ENCODE results near the gene MCRIP1.

MCRIP1 gene

DNA sequence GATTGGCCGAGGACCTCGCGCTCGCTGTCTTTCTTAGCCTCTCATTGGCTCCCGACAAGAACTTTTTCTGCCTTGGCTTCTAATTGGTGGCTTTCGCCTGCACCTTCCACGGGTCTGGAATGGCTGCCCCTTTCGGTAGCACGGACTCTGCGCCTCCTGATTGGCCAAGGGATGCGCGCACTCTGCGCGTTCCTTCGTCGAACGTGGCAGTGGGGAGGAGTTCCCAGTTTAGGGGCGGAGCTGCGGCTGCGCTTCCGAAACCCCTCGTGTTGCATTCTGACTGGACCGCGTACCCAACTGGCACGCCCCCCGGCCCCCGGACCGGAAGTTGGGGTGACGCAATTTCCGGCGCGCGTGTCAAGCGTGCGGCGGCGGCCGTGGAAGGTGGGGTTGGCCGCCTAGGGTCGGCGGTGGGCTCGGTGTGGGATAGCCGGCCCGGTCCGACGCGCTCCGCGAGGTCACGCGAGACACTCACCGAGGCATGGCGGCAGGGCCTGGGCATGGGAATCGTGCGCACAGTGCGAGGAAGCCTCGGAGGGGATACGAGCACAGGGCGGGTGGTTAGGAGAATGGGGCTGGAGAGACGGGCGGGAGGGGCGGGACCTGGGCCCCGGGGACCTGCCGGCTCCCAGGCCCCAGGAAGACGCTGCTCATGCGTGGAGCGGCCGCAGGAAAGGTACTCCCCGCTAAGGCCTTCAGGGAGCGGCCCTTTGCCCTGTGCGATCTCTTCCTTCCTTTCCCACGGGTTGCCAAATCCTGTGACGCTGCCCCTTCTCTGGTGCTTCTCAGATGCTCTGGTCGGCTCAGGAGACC, 27.9 kb upstream of the MCRIP1 start:
- DNase-seq = peak; percentile 100

DNA sequence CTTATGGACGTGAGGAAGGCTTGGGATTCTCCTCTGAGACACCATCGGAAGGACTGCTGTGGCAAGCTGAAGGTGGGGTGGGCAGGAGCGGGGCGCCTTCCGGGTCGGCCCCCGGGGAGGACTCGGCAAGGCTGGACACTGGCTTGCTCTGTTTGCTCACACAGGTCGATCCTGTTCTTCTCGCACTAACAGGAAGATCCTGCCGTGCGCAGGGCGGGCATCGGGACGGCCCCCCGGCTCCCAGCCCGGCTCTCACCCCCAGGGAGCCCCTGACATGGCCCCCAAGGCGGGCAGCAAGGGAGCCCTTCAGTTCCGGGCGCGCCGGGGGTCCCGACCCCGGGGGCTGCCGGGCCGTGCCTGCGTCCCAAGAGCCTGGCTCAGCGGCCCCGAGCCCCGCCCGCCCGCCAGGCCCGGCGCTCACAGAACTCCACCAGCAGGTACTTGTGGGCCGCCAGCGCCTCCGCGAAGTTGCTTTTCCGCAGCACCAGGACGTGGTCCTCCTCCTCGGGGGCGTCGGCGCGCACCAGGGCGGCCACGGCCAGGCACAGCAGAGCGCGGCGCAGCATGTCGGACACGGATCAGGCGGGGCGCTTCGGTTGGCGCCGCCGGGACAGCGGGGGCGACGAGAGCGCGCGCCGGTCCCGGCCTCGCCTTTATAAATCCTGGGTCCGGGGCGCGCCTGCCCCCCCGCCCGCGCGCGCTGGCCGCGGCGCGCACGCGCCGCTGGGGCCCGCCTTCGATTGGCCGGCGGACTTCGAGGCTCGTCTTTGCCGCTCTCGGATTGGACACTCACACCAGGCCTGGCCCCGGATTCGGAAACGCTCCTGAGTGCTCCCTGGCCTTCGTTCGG, 27.0 kb upstream of the MCRIP1 start, which contains the start of gene P4HB:
Gene P4HB (minus strand): TSS at position 630 of the 850 bp plus-strand sequence. CDS start 64 bp downstream, at position 566.
- no peak for DNase-seq

DNA sequence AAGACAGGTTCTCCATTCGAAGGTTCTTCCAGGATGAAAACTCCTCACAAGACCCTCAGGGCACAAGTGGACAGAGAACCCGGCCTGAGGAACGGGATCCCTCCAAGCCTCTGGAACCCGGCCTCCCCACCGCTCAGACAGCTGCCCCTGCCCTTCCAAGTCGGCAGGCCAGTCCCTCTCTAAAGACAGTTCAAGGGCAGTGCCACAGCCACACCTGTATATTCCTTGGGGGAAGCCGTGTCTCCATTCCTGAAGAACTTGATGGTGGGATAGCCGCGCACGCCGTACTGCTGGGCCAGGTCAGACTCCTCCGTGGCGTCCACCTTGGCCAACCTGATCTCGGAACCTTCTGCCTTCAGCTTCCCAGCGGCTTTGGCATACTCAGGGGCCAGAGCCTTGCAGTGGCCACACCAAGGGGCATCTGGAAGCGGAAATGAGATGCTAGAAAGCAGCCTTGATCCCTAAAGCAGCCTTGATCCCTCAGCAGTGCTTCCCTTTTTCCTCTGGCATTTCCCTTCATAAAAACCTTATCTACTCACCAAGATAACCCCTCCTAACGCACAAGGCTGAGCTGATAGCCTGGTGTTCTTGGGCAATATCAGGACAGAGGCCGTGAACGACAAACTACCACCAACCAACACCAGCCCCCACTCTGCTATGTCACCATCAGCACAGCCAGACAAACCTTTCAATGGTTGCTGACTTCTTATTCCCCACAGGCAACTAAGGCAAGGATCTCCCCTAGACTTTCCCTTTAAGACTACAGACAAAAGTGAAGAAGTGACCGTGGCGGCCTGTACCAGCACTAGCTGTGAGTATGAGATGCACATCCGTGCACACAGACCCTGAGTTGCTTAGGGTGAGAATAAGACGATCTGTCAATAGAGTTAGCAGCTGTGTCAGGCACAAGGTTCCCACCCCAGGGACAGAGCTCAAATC, 26.1 kb upstream of the MCRIP1 start:
- no peak for DNase-seq

DNA sequence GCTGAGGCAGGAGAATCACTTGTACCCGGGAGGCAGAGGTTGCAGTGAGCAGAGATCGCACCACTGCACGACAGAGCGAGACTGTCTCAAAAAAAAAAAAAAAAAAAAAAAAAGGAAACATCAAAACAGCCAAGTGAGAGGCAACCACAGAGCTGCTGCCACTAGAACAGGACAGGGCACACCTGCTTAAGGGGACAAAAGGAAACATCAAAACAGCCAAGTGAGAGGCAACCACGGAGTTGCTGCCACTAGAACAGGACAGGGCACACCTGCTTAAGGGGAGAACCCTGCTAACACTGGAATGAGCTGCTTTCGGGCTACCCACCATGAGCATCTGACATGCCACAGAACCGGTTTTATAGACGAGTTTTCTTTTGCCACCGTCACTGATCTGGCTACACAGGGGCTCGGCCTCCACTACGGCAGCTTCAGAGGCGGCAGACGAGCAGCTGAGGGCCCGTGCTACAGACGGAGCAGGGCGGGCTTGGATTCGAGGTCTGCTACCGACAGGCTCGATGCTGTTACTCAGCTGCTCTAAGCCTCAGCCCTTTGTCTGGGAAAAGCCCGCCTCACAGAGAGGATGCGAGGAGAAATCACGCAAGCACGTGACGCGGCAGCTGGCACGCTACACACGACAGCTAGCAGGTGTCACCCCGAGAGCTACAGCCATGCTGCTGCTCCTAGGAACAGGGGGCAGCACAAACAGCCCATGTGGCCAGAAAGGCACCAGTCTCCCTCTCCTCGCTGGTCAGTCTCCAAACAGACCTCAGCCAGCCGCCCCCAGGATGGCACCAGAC, 25.3 kb upstream of the MCRIP1 start:
- no peak for DNase-seq

DNA sequence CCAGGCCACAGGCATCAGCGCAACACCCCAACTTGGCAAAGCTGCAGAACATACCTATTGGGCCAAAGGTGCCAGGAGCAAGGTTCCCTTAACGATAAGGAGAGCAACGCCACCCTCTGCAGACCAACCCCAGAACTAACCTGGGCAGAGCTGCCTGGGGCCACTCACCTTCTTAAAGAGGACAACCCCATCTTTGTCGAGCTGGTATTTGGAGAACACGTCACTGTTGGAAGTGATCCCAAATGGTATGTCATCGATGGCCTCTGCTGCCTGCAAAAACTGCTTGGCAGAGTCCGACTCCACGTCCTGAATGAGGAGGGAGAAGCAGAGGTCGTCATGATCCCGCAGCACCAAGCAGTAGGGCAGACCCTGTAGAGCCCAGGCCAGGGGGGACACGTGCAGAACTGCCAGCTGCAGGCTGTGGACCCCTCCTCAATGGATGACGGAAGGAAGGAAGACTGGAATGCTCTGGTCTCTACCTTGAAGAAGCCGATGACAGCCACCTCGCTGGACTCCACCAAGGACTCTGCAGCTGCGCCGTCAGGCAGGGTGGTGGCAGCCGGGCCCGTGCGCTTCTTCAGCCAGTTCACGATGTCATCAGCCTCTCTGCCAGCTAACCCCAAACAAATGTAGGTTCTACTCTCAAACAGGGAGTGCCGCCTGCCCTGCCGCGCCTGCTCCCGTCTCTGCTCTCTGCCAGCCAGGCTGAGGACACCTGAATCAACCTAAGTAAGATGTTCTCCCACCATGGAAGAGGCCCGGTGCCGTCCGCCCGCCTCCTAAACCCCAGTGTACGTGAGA, 22.1 kb upstream of the MCRIP1 start:
- no peak for DNase-seq

DNA sequence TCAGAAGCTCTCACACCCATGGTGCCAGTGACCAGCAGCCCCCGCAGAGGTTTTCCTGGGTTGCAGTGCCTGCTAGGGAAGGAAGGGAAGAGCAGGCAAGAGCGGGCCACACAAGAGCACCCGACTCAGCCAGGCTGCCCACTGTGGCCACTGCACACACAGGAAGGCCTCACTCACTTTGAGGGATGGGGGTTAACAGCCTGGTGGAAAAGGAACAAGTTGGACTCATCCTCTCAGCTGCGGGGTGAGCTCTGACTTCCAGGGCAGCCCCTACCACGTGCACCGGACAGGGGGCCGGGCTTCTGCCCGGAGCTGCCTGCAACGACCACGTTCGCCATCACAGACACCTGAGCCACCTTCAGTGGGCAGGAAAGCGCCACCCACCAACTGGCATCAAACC, 19.1 kb upstream of the MCRIP1 start:
- DNase-seq = no peak

DNA sequence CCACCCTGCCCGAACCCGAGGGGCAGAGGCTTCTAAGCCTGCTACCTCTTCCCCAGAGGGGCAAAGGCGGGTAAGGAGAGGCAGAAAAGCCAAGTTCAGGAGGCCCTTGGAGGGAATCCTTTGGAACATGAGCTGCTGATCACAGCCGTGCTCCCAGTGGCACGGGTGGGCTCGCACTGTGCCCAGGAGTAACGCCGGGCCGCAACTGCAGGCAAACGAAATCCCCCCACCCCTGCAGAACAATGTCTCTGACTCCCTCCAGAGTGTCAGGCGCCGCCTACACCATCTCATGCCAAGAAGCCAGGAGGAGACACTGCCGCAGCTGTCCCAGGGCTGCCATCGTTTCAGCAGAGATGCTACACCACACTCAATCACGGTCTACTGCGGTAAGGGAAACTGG, 18.3 kb upstream of the MCRIP1 start:
- DNase-seq = no peak

DNA sequence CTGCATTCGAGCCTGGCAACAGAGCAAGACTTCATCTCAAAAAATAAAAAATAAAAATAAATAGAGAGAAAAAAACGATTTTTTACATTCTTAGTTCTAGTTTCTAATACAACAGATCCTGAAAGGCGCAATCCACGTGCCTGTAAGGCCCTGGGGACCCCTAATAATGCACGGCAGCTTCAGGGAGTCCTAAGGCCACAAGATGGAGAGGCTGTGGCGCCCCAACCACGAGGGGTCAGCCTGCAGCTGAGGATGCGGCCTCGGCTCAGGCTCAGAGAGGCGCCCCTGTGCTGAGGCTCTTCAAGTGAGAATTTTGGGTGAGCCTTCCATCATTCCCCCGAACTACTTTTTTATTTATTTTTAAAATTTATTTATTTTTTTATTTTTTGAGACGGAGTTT, 16.4 kb upstream of the MCRIP1 start:
- DNase-seq = no peak

DNA sequence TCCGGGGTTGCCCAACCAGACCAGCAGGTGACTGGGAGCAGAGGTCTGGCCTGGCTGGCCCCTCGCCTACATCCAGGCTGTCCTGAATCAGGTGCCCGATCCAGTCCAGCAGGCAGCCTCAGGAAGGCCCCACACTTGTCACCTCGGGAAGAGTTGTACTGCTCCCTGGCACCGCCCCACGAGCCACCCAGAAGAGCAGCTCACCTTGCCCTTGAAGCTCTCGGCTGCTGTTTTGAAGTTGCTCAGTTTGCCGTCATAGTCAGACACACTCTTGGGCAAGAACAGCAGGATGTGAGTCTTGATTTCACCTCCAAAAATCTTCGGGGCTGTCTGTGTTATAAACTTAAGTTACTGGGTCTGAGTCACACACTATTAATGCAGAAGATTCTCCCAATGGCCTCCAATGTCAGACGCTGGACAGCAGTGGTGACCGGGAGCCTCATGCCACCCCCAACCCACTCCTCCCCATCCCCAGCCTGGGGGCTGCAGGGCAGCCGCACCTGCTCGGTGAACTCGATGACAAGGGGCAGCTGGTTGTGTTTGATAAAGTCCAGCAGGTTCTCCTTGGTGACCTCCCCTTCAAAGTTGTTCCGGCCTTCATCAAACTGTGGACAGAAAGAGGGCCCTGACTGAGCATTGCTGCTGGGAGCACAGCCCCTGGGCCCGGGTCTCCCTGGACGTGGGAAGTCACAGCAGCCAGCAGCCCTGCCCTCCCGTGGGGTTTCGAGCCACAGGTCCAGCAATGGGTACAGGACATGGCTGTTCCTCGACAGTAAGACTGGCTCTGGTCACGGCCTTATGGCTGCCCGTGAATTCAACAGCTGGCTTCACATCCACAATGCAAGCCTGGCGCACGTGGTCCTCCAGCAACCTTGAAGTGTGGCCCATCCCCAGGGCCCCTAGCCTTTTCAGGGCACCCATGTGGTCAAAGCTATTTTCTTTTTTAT, 13.9 kb upstream of the MCRIP1 start:
- DNase-seq = no peak

DNA sequence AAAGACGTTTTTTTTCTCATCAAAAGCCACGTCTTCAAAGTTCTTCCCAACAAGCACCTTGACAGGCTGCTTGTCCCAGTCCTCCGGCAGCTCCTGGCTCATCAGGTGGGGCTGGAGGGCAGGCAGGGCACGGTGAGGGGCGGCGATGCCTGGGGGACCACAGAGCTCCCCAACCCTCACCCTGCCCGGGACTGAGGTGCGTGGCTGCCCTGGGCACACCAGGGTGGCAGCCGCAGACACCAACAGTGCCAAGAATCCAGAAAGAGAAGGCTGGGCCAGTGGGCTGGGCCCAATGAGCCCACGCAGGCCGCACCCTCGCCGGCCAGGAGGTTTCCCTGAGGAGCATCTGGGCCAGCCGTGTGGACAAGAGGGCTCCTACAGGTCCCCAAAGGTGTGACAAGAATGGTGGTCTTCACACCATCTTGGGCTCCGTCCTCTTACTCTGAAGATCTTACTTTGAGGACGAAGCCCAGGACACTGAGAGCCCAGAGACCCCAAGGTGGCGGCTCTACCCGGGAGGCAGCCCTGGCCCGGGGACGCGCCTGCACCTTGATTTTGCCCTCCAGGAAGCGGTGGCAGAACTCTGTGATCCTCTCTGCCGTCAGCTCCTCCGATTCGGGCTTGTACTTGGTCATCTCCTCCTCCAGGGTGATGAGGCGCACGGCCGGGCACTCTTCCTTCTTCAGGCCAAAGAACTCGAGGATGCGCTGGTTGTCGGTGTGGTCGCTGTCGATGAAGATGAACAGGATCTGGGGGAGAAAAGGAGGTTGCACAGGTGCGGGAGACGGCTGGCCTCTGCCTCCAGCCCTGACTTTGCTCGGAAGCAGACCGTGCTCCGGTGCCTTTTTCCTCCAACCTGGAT, 13.0 kb upstream of the MCRIP1 start:
- DNase-seq = no peak

DNA sequence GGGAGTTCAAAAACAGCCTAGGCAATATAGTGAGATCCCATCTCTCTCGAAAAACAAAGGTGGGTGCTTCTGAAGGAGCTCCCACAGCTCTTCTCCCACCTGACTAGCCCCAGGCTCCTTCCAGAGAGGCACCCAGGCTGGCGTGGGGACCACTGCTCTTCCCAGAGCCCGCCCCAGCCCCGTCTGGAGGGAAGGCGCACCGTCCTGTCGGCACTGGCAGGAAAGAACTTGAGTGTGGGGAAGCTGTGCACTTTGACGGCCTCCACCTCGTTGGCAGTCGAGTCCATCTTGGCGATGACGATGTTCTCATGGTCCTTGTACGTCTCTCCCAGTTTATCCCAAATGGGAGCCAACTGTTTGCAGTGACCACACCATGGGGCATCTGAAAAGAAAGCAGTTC, 12.3 kb upstream of the MCRIP1 start:
- no peak for DNase-seq

DNA sequence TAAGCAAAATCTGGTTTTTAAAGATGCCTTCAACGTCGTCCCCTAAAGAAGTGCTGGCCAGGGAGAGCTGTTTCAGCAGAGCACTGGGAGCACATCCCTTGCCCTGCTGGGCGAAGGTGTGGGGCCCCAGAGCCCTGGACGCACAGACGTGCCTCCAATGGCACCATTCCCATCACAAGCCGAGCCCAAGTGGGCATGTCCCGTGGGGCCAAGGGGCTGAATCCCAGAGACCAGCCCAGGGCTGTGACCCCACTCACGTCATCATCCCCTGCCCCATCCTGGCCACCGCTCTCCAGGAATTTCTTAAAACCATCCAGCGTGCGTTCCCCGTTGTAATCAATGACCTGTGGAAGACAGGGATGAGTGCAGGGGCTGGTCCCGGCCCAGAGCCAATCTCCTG, 11.8 kb upstream of the MCRIP1 start:
- no peak for DNase-seq

DNA sequence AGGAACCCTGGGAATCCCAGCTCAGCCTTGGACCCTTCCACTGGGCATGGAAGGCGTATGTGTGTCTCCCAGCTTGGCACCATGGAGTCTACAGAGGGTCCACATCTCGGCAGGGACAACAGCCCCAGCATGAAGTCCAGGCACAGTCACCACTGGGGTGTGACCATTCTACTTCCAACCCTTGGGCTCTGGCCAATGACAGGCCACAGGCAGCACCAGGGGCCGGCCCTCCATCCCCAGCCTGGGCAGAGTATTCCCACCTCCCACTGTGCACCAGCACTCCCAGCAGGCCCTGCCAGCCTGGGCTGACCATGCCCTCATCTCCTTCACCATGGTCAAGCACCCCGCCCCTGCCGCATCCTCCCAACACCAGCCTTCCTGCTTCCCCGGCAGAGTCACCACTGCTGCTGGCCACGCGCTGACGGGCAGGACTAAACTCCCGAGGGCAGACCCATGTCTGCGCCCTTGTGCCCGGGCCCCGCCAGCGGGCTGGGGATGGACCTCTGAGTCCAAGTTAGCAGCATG, 11.3 kb upstream of the MCRIP1 start:
- DNase-seq = no peak

DNA sequence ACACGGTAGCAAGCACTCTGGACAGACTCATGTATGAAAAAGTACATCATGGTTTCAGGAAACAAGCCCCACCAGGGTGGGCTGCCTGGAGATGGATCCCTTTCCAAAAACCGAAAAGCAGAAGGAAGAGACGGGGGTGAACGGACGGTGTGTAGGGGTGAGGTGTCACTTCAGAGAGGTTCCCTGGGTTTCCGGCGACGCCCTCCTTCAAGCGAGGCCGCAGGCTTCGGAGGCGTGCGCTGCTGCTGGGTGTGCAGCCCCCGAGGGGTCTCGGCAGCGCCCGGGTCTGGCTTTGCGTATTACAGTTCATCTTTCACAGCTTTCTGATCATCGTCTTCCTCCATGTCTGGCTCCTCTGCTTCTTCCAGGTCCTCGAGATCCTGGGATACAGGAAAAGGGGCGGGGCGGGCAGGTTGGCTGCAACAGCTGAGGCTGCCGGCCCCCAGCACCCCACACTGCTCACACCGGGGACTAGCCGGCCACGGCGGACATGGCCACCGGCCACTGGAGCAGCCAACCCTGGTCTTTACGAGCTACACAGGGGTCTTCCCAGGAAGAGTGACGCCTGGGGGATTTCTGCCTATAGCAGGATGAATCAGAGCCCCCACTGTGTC, 10.7 kb upstream of the MCRIP1 start:
- DNase-seq = no peak

DNA sequence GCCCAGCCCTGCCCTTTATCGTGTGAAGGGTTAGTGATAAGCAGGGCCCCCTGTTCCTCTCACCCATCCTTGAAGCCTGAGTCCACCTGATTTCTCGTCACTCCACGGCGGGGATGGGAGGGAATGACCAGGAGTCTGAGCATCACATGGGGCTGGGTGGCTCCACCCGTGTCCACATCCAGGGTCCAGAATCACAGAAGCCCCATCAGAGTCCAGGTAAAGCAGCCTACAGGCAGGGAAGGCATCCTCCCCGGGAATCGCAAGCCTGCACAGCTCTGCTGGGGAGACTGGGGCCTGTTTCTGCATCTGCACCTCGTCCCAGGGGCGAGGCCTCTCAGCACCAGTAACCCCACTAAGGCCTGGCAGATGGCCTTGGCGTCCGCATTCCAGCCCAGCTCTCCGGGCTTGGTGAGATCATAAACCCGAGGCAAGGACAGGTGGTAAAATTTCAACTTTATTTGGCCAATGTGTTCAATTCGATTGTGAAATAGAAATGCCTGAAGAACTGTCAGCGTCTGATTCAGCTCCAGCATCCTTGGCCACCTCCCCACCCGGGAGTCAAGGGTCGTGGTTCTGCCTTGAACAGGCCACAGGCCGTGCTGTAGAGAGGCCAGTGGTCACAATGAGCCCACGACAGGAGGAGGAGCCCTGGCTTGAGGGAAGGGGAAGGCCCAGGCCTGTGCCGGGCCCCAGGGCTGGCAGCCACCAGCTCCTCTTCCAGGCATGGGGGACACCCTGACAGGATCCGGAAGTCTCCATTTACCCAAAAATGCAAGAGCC, 9.8 kb upstream of the MCRIP1 start:
- DNase-seq = no peak

DNA sequence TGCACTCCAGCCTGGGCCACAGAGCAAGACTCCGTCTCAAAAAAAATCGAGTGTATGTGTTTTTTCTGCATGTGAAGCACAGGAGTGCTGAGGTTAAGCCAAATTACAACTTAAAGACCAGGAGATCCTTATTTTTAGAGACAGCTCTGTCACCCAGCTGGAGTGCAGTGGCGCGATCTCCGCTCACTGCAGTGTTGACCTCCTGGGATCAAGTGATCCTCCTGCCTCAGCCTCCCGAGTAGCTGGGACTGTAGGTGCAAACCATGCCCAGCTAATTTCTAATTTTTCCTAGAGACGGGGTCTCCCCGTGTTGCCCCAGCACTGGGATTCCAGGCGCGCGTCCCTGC, 9.3 kb upstream of the MCRIP1 start:
- no peak for DNase-seq

DNA sequence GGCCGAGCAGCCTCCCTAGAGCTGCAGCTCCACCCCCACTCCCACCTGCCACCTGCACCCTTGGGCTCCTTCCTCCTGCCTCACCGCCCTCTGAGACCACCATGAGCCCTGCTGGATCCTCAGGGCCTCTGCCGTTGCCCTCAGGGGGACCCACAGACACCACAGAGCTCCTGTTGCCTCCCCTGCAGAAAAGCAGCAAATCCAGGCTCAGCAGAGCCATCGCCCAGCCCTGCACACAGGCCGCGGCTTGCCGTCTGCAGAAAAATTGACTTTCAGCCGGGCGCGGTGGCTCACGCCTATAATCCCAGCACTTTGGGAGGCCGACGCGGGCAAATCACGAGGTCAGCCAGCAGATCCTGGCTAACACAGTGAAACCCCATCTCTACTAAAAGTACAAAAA, 8.8 kb upstream of the MCRIP1 start:
- no peak for DNase-seq
